HG03571 (cell line): ENCODE results near the gene ATG13.
A peak's percentile ranks its signal among the peaks of the same experiment; 100 is the strongest.
"Not testable (repeated sequence)": the region's sequence is repeated elsewhere in the genome, so short reads cannot be mapped to it uniquely, and the experiment has no call there.

Source experiments
- ATAC-seq: cut with Tn5 transposase; IDR thresholded peaks from one replicate; pipeline ENCODE4 v1.9.1; 2021; ENCODE audit not compliant: unreplicated experiment

Gene ATG13

DNA sequence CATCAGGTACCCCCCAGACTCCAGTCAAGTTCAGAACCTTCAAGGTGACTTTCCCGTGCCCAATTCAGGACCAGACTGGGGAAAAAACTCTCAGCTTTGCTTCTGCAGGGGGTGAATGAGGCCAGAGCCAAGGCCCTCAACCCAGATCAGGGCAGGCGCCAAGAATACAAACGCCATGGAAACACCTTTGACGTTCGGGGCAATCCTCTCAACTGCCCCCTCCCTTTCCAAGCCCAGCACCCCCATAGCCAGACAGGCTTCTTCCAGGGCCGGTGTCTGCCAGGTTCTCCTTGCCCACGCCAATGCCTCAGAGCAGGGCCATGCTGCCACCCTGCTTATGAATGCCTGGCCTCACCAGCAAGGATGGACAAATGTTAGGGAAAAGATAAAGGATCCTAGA lies 77.3 kb downstream of the ATG13 start:
- ATAC-seq: no peak

DNA sequence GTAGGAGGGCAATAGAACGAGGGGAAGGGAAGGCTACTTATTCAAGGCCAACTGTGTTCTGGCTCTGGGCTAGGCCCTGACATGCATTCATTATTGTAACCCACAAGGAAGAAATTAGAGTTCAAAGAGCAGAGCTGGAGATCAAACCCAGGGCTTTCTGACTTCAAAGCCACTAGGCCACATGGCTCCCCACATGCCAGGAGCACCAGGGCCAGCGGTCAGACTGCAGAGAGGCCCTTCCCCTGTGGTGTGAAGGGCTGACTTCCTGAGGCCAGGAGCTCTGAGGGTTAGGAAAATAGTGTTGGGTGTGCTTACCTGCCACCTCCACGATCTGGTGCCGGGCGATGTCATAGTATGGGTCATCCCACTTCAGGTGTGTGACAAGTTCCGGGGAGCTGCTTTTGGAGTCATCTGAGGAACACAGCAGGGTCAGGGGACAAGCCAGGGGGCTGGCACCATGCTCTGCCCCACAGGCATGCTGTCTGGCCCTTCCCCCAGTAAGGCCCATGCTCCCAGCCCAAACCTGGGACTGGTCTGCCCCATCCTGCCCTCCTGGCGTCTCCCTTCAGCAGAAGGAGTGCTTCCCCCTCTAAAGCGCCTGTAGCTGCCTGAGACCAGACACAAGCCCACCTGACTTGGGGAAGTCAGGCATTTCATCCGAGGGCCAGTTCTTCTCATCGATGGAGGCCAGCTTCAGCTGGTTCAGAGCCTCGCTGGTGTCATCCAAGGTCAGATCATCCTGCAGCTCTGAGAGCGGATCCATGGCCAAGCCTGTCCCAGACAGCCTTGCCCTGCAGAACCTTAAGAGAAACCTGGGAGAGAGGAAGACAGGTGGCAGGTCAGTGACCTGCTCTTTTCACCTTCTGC lies 78.2 kb downstream of the ATG13 start:
- ATAC-seq: no peak

DNA sequence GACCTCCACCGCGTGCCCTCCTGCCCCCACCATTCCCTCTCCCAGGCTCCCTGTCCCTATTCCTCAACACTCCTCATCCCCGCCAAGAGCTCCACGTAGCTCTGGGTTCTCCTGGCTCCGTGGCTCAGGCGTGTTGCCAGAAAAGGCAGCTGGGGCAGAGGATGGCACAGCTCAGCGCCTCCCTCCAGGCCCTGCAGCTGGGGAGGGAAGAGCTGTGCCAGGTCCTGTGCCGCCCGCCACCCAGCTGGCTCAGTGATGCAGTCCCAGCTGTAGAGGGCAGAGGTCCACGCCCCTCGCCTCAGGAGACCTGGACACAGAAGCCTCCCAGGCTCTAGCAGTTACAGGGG lies 78.8 kb downstream of the ATG13 start:
- no peak for ATAC-seq

DNA sequence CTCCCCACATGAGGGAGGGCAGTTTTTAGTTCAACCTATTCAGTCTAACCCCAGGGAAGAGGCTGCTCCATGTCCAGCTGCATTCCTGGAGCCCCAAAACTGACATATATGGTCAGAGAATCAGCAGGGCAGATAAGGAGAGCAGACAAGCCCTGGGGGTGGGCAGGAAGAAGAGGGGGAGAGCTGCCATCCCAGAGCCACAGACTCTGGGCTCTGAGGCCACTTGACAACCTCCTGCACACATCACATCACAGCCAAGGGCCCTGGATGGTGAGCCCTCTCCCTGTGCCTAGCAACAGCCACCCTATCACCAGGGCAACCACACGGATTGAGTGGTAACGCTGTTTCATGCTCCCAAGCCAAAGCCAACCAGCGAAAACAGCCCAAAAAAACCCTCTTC lies 80.0 kb downstream of the ATG13 start:
- no peak for ATAC-seq

DNA sequence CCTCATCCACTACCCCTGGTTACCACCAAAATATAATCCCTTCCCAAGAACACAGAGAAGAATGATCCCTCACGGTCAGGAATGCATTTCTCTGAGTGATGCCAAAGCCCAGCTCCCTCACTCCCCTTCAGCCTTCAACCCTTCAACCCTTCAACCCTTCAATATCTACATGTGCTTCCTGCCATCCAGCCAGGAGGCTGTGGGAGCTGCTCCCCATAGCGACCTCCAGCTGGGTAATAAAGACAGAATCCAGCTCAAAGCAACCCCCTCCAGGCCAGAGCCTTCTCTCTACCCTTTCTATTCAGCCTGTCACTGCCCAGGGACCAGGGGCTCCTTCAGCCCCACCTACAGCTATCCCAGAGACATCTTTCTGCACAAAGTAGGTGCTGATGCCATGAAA lies 80.4 kb downstream of the ATG13 start:
- ATAC-seq: no peak

DNA sequence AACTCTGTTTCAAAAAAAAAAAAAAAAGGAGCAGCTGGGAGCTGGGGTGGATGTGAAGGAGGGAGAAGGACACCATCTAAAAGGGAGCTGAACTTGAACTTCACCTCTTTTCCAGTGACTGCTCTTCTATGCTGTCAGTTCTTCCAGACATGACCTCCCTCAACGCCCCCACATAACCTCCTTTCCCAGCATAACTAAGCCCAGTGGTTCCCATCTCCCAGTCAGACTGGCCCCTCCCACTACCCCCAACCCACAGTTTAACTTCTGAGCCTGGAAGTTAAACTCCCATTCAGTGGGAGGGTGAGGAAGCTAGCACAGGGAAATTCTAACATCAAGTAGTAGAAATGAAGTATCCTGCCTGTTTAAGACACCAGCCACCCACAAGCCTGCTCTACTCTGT lies 81.2 kb downstream of the ATG13 start:
- no peak for ATAC-seq

DNA sequence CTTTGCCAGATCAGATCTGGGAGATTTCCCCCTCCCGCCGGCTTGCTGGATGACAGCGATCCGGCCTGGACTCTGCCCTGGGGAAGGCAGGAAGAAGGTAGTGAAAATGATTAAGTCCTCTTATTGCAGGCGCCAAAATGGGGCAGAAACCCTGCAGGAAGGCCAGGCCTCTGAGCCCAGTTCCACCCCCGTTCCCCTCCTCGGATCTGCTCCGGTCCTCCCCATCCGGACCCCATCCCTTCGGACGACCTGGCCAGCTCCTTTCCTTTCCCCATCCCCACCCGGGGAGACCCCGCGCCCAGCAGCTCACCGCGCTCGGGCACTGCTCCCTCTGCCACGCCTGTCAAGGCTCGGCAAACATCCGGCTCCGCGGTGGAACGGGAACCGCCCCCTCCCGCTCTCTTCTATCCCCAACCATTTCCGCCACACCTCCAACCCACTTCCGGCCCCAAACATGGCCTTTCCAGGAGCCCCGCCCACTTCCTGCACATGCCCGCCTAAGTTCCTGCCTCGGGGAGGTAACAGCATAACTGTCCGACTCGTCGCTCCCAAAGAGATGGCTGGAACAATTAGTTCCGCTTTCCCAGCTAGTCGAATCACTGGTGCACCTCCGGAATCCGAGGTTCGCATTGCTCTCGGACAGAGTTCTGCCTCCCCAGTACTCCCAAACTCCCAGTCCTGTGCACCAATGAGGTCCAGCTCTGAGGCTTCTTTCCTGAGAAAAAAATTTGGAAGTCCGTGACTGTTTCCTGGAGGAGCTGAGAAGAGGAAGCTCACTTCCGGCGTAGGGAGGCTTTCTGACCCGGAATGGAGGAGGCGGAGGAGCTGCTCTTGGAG lies 83.1 kb downstream of the ATG13 start, which contains the start of the genes ARHGAP1 and ZNF408:
TSS of gene ARHGAP1 (minus strand) at position 379 of the 837 bp plus-strand sequence. CDS start 4,512 bp downstream, outside the sequence.
TSS of gene ZNF408 (plus strand) at position 791 of the 837 bp plus-strand sequence. CDS start at position 808, 17 bp downstream.
- ATAC-seq: peak; percentile 89

DNA sequence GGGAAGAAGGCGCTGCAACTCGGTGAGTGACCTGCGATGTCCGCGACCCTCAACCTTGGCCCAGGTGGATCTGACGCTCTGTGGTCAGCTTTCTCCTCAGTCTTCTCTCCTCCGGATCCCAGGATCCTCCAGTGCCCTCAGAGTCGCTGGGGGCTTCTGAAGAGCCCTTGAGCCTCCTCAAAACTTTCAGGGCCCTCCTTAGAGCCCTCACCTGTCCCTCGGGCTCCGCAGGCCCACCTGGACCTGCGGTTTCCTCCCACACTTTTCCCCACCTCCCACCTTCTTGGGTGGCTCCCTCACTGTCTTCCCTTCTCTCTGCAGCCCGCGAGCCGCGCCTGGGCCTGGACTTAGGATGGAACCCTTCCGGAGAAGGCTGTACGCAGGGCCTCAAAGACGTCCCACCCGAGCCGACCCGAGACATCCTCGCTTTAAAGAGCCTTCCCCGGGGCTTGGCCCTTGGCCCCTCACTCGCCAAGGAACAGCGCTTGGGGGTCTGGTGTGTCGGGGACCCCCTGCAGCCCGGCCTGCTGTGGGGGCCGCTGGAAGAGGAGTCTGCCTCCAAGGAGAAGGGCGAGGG lies 83.8 kb downstream of the ATG13 start:
- no peak for ATAC-seq

DNA sequence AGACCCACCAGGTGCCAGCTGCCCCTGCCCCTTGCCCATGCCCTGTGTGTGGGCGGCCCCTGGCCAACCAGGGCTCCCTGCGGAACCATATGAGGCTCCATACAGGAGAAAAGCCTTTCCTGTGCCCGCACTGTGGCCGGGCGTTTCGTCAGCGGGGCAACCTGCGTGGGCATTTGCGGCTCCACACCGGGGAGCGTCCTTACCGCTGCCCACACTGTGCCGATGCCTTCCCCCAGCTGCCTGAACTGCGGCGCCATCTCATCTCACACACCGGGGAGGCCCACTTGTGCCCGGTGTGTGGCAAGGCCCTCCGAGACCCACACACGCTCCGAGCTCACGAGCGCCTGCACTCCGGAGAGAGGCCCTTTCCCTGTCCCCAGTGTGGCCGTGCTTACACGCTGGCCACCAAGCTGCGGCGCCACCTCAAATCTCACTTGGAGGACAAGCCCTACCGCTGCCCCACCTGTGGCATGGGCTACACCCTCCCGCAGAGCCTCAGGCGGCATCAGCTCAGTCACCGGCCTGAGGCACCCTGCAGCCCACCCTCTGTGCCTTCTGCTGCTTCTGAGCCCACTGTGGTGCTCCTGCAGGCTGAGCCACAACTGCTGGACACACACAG lies 87.8 kb downstream of the ATG13 start:
- no peak for ATAC-seq

DNA sequence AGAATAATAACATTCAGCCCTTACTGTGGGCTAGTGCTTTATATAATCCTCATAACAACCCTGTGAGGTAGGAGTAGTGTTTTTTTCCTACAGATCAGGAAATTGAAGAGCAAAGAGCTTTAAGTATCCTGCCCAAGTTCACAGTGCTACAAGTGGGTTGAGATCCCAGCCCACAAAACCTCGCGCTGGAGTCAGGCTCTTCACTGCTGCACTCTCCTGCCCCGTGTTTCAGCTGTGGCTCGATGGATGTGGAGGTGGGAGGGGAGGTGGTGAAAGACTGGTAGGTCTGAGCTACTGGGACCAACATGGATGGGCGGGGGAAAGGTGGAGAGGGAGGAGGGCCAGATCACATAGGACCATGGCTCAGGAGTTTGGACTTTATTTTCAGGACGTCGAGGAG lies 89.5 kb downstream of the ATG13 start:
- no peak for ATAC-seq

DNA sequence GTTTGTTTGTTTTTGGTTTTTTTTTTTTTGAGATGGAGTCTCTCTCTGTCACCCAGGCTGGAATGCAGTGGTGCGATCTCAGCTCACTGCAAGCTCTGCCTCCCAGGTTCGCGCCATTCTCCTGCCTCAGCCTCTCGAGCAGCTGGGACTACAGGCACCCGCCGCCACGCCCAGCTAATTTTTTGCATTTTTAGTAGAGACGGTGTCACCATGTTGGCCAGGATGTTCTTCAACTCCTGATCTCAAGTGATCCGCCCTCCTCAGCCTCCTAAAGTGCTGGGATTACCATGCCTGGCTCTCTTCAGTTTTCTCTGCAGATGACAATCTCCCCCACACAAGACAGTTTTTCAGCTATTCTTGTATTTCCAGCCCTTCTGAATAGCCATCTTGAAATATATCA lies 92.0 kb downstream of the ATG13 start:
- not testable (repeated sequence) for ATAC-seq

DNA sequence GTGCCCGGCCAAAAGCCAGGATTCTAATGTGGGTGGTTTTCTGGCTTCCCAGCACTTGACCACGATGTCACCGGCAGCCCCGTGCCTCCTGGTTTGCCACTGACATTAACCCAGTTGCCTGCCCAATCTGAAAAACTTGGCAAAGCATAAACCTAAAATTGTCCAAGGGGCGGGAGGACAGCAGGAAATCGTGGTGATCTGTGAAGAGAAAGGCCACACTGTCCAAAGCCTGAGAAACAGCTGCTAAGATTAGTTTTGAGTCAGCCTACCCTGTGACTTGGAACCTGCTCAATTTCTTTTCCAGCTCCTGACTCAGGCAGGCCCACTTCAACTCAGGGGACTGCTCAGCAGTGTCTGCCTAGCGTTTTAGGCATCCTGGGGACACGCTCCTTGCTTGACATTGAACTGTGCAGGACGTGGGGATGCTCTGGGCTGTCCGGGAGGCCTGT lies 93.5 kb downstream of the ATG13 start:
- ATAC-seq: no peak

DNA sequence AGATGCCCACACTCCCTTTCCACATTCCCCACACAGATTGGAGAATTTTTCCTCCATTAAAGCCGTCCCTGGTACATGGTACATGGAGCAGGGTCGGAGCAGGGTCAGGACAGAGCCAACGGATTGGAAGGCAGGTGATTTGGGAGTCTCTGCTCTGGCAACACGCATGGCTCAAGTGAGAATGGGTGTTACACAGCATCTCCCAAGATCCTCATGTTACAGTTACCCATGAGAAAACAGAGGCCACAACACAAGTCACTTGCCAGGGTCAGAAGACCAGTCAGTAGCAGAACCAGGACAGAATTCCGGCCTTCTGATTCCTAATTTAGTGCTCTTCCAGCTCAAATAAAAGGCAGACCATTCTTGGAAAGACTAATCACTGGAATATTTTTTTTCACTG lies 94.0 kb downstream of the ATG13 start:
- ATAC-seq: no peak

DNA sequence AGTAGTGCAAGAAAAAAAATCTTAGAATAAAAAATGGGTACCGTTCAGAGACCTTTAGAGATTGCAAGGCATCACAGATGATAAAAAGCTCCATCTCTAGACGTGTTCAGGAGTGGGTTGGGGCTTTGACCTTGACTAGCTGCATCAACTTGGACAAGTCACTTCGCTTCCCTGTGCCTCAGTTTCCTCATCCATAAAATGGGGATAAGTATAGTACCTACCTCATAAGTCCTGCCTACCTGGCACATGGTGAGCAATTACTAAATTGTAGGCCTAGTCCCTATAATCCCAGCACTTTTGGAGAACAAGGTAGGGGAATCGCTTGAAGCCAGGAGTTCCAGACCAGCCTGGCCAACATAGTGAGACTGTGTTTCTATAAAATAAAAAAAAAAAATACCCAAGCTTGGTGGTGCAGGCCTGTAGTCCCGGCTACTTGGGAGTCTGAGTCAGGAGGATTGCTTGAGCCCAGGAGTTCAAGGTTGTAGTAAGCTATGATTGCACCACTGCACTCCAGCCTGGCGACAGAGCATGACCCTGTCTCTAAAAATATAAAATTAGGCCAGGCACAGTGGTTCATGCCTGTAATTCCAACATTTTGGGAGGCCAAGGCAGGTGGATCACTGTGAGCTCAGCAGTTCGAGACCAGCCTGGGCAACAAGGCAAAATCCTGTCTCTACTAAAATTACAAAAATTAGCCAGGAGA lies 95.7 kb downstream of the ATG13 start:
- ATAC-seq: no peak

DNA sequence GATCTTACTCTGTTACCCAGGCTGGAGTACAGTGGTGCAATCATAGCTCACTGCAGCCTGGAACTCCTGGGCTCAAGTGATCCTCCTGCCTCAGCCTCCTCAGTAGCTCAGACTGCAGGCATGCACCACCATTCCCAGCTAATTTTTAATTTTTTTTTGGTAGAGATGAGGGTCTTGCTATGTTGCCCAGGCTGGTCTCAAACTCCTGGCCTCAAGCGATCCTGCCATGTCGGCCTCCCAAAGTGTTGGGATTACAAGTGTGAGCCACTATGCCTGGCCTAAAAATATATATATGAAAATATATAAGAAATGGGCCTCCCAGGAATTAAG lies 100.4 kb downstream of the ATG13 start:
- not testable (repeated sequence) for ATAC-seq

DNA sequence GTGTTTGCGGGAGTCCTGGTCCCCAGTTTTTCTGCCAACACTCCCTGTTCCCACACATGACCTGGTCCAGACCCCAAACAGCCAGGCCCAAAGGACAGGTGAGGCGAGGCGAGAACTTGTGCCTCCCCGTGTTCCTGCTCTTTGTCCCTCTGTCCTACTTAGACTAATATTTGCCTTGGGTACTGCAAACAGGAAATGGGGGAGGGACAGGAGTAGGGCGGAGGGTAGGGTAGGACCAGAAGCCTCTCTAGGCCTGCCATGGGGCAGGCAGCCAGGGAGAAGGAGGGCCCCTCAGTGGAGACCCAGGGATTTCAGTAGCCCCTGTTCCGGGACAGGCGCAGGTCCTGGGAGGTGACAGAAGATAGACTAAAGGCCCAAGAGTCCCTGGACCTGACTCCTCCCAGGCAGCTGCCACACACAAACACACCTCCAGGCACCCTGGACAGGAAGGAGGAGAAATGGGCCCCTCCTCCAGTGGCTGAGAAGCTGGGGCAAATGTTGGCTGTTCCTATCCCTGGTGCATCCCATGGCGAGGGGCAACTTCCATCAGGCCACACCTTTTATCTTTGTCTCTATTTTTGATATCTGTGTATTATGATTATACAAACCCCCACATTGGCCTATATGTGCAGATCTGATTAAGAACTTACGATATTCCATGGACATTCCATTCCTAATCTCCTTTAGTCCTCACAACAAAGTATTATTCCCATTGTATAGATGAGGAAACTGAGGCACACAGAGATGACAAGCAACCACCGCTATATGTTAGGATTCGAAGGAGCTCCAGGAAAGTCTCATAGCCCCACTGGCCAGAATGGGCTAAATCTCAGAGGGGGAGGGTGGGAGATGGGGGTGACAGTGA lies 101.0 kb downstream of the ATG13 start:
- ATAC-seq: no peak

DNA sequence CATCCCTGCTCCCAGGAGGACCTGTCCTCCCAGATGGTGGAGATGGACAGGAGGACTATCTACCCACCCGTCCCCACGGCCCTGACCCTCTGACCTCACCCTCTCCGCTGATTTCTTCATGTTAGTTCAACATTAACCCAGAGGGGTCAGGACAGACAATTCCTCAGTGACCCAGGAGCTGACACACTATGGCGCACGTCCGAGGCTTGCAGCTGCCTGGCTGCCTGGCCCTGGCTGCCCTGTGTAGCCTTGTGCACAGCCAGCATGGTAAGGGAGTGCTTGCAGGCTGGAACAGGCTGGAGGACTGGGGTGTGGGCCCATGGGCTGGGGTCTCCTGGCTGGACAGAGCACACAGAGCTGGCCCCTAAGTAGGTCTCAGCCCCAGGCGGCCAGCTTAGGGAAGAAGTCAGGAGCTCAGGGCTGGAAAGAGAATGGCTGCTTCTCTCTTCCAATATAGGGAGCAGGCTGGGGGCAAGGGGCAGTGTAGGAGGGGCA lies 101.7 kb downstream of the ATG13 start, which contains the start of gene F2:
TSS of gene F2 (plus strand) at position 166 of the 495 bp plus-strand sequence. CDS start at position 189, 23 bp downstream.
- no peak for ATAC-seq

DNA sequence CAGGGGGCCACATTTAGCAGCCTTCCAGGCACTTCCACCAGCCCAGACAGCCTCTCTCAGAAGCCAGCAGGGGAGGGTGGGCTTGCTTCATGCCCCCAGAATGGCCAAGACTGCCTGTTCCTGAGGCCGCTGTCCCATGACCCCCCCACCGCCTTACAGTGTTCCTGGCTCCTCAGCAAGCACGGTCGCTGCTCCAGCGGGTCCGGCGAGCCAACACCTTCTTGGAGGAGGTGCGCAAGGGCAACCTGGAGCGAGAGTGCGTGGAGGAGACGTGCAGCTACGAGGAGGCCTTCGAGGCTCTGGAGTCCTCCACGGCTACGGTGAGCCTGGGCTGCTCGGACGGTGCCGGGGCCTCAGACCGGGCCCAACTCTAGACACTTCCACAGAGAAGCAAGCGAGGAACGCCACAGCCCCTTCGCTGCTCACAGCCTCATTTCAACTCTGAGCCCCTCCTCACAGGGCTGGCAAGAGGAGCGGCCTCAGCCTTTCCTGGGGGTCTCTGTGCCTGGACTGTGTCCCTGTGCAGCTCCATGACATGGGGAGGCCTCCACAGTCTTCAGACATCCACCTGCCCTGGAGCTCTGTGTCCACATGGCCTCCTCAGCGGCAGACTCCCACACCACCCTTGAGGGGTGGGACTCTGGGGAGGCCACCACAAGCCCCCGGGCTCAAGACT lies 102.3 kb downstream of the ATG13 start:
- ATAC-seq: no peak

DNA sequence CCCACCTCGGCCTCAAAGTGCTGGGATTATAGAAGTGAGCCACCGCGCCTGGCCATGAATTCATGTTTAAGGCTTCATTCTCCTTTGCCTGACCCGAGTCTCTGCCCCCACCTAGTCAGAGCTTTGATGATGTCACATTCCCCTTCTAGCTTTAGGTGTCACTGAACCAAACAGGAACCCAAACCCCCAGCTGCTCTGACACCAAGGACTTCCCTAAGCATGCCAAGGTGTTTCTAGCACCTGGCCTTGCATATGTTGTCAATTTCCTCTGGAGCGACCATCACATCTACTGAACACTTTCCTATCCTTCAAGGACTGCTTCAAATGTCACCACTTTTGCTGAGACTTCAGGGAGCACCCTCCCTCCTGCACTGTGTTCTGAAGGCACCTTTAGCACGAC lies 103.9 kb downstream of the ATG13 start:
- no peak for ATAC-seq
